ENCODE results near the gene RFFL.

DNA sequence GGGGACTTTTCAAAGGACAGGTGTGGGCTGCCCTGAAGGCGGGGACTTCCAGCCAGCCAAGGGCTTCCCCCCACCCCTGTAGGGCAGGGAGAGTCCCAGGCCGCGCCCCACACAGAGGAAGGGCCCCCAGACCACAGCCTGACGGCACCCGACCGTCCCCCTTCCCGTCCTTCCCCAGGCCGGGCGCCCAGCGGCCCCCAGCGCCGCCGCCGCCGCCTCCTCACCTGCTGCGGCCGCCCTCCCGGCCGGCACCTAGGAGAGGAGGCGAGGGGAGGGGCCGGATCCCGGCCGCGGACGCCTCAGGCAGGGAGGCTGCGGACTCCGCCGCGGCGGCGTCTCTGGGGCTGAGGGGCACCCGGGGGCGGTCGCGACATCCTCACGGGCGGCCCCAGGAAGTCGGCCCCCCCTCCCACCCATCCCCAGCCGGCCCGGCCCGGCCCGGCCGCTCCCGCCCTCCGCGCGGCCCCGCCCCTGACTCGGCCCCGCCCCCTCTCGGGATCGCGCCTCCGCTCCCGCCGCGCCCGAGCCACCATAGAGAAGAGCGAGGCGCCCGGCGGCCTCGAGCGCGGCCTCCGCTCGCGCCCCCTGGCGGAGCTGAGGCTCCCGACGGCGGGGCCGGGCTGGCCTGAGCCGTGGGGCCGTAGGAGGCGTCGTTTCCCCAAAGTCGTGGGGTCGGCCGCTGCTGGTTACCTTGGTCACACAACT, 25.5 kb upstream of the RFFL start:
- TF ChIP-seq CTCF (conservative IDR thresholded peaks at IDR 0.05) = peak; percentile 94
- TF ChIP-seq ZFX (IDR thresholded peaks at IDR 0.05) = peak; percentile 44
